Right lobe of liver (tissue), 6 donors: ENCODE results near the gene UQCC5. TPM values are rescaled to one million over a fixed set of nuclear protein-coding genes. Genes with fewer than 3 reads are reported as not detected.

Experiments used
- ATAC-seq, 4 donors: fragments of 200-7000 bp; cut with Tn5 transposase; one replicate each; pipeline ENCODE4 v1.9.1; 2020; ENCODE audit warnings: mild to moderate bottlenecking in 4 of 4, moderate library complexity in 4 of 4
- DNase-seq, 3 donors: peaks; one replicate each; pipeline ENCODE4 v3.0.0-alpha.2; 2020
- H3K27ac ChIP-seq, 3 donors: fragments of 200-600 bp; one replicate each; pipeline ENCODE4 v1.8.0; 2022
- H3K27me3 ChIP-seq, 2 donors: fragments of 200-600 bp; one replicate each; pipeline ENCODE4 v1.8.0; 2022
- H3K36me3 ChIP-seq, 4 donors: fragments of 200-600 bp; sonication (generic) in 1 of 4; one replicate each; pipeline versions ENCODE4 v1.5.1 to v1.8.0; 2017 to 2022; ENCODE audit warnings: control low read depth in 1 of 4
- H3K4me1 ChIP-seq, 4 donors: fragments of 200-600 bp; sonication (generic) in 1 of 4; one replicate each; pipeline versions ENCODE4 v1.5.1 to v1.8.0; 2017 to 2022; ENCODE audit warnings: control low read depth in 1 of 4
- H3K4me3 ChIP-seq, 3 donors: fragments of 200-600 bp; one replicate each; pipeline ENCODE4 v1.8.0; 2022
- H3K9me3 ChIP-seq, 4 donors: fragments of 200-600 bp; sonication (generic) in 1 of 4; one replicate each; pipeline versions ENCODE4 v1.5.1 to v1.8.0; 2017 to 2022; ENCODE audit warnings: control low read depth in 1 of 4
- CTCF ChIP-seq, 4 donors: fragments of 200-600 bp in 3 of 4; fragments of 450-650 bp in 1 of 4; IDR thresholded peaks; one replicate each; pipeline versions ENCODE4 v1.5.1 to v1.8.0; 2016 to 2022; ENCODE audit warnings: antibody characterized with exemption in 4 of 4, mild to moderate bottlenecking in 2 of 4
- POLR2A ChIP-seq: fragments of 450-650 bp; IDR thresholded peaks from one replicate; pipeline ENCODE4 v1.6.1; 2017; ENCODE audit warnings: antibody characterized with exemption, mild to moderate bottlenecking
- WGBS: methylation state at CpG from one replicate; pipeline ENCODE4 v1.1.6; 2018; ENCODE audit warnings: low coverage, low lambda C conversion rate; ENCODE audit not compliant: insufficient coverage; ENCODE audit errors: missing lambda C conversion rate; 5-methylcytosine and 5-hydroxymethylcytosine counted together
- intact Hi-C, 2 donors: fragments of 100-400 bp; cut with DNase I; formaldehyde crosslinking; loops; one replicate each; pipeline versions ENCODE4 v1.11.2 to v1.14.1; 2022
- total RNA-seq, 6 experiments: library from RNA; depleted of rRNA in 2 of 6; stranded (reverse); fragments of >200 nt in 2 of 6; fragmentation: NEBNext Ultra II Directional in 3 of 6; extraction: Animal tissue kit (Norgen Biotek cat#: 25700) in 3 of 6; gene quantifications; one replicate each; pipeline versions ENCODE4 v1.1.0 to v1.2.4, GENCODE V29; 2016 to 2023
- donor health status: DM: no; HTN: yes; CAD: no.
- donor health status: DM: no; HTN: no; CAD: no.
- donor health status: DM: no; HTN: no; CAD: no.
- donor health status: DM: no; HTN: yes; CAD: no.
- donor health status: DM: no; HTN: yes; CAD: no.

UQCC5 gene
- total RNA-seq, 6 experiments from 2014 or later: 0.81 to 8.3 (median 4.3) TPM

GRCh38 chr3:52520716-52521487, 15.5 kb upstream of the UQCC5 start:
- no peak overlapping the region for H3K27ac ChIP-seq
- no peak for TF ChIP-seq CTCF (IDR thresholded peaks at IDR 0.05)
- TF ChIP-seq POLR2A: no peak
- no peaks in the 10 kb centered on the region for H3K36me3 ChIP-seq
- H3K4me3 ChIP-seq: no peak overlapping the region
- intact Hi-C loops: no loop called here
- H3K4me1 ChIP-seq: no peaks in the 10 kb centered on the region
- no peak for ATAC-seq
- no peaks in the 10 kb centered on the region for H3K9me3 ChIP-seq
- WGBS: 81% methylated on average over 6 of the region's 20 CpGs
- no peaks in the 10 kb centered on the region for H3K27me3 ChIP-seq
- DNase-seq: peak in 1 of 3 donors; percentile 47

- Histone ChIP-seq H3K4me1 (no peaks in the 10 kb centered on the region), H3K27me3 (no peaks in the 10 kb centered on the region), H3K4me3 (no peak overlapping the region), H3K9me3 (no peaks in the 10 kb centered on the region), H3K27ac (no peak overlapping the region), H3K36me3 (no peaks in the 10 kb centered on the region)
- intact Hi-C loops: no loop called here
- WGBS: no CpG with 5 or more reads among the region's 8 CpGs
- TF ChIP-seq CTCF (IDR thresholded peaks at IDR 0.05) (no peak), POLR2A (no peak)
- DNase-seq: peak in 1 of 3 donors; percentile 45
- no peak for ATAC-seq
Observed at GRCh38 chr3:52521488-52521824, 14.9 kb upstream of the UQCC5 start.

GRCh38 chr3:52521881-52522650, 14.3 kb upstream of the UQCC5 start:
- Histone ChIP-seq H3K4me1 (no peaks in the 10 kb centered on the region), H3K27me3 (no peaks in the 10 kb centered on the region), H3K9me3 (no peaks in the 10 kb centered on the region), H3K36me3 (no peaks in the 10 kb centered on the region), H3K27ac (no peak overlapping the region), H3K4me3 (no peak overlapping the region)
- ATAC-seq: no peak
- no peak for TF ChIP-seq CTCF (IDR thresholded peaks at IDR 0.05)
- TF ChIP-seq POLR2A: no peak
- WGBS: no CpG with 5 or more reads among the region's 33 CpGs
- intact Hi-C loops: no loop called here
- peak in 2 of 3 donors; percentile 13 to 49 for DNase-seq

- no CpG with 5 or more reads among the region's 14 CpGs for WGBS
- no peaks in the 10 kb centered on the region for H3K4me1 ChIP-seq
- no peaks in the 10 kb centered on the region for H3K36me3 ChIP-seq
- no peaks in the 10 kb centered on the region for H3K9me3 ChIP-seq
- H3K4me3 ChIP-seq: no peak overlapping the region
- intact Hi-C loops: no loop called here
- no peak overlapping the region for H3K27ac ChIP-seq
- TF ChIP-seq CTCF (IDR thresholded peaks at IDR 0.05): no peak
- no peak for TF ChIP-seq POLR2A
- no peaks in the 10 kb centered on the region for H3K27me3 ChIP-seq
- peak in 1 of 3 donors; percentile 33 for DNase-seq
- no peak for ATAC-seq
Observed at GRCh38 chr3:52522651-52523251, 13.7 kb upstream of the UQCC5 start.
